H1 (cell line): ENCODE results near the gene NMRAL1. TPM values are rescaled to one million over a fixed set of nuclear protein-coding genes. Genes with fewer than 3 reads are reported as not detected.

Experiments used
- ATF2 ChIP-seq: IDR thresholded peaks from 2 replicates; pipeline ENCODE4 v1.6.1; 2012; ENCODE audit warnings: low read length, inconsistent platforms
- ATF3 ChIP-seq: IDR thresholded peaks from 2 replicates; pipeline ENCODE4 v1.6.1; 2011; ENCODE audit warnings: low read depth, mild to moderate bottlenecking, low read length; ENCODE audit not compliant: insufficient read depth
- BACH1 ChIP-seq: IDR thresholded peaks from 2 replicates; pipeline ENCODE4 v1.6.1; 2012; ENCODE audit warnings: low read length, improper control_type of control experiment
- CEBPB ChIP-seq: IDR thresholded peaks from 2 replicates; pipeline ENCODE4 v1.6.1; 2012; ENCODE audit warnings: low read depth, low read length
- JUN ChIP-seq: IDR thresholded peaks from 2 replicates; pipeline ENCODE4 v1.6.1; 2011; ENCODE audit warnings: low read depth, mild to moderate bottlenecking, improper control_type of control experiment, low read length
- POLR2A ChIP-seq, 2 experiments: IDR thresholded peaks; 1 replicate in 1 of 2; 2 replicates in 1 of 2; pipeline ENCODE4 v1.6.1; 2011; ENCODE audit warnings: low read depth in 2 of 2, low read length in 2 of 2, mild to moderate bottlenecking in 2 of 2; ENCODE audit errors: control extremely low read depth in 1 of 2
- SRF ChIP-seq: IDR thresholded peaks from 2 replicates; pipeline ENCODE4 v1.6.1; 2011; ENCODE audit warnings: mild to moderate bottlenecking, low read depth, low read length, moderate library complexity
- USF2 ChIP-seq: IDR thresholded peaks from 2 replicates; pipeline ENCODE4 v1.6.1; 2011; ENCODE audit warnings: low read length, improper control_type of control experiment
- polyA plus RNA-seq, 7 experiments: library from polyadenylated mRNA; depleted of rRNA in 3 of 7; stranded (reverse) in 5 of 7; unstranded in 2 of 7; fragments of >200 nt in 5 of 7; fragments of 200-250 nt in 2 of 7; gene quantifications; 1 replicate in 5 of 7; 2 replicates in 1 of 7; 4 replicates in 1 of 7; pipeline versions ENCODE4 v1.2.1 to v1.2.3, GENCODE V29; 2011 to 2013; ENCODE audit warnings: missing spikeins in 2 of 7, mixed read lengths in 2 of 7
- total RNA-seq: library from RNA; stranded (reverse); fragmentation: NEBNext Ultra II Directional; extraction: Animal tissue kit (Norgen Biotek cat#: 25700); gene quantifications from 2 replicates; pipeline ENCODE4 v1.2.1, GENCODE V29; 2021

The NMRAL1 gene
- total and polyA plus RNA-seq, 2 of the 8 experiments (the other 6 are each of a cell fraction or from before 2014, with no cell fraction given), result 66.8 to 143 TPM

GRCh38 chr16:4523686-4524085 lies 49.3 kb upstream of the NMRAL1 start (continued):
- no peak for TF ChIP-seq JUN
- TF ChIP-seq BACH1, result no peak
- TF ChIP-seq ATF2, result no peak
- no peak for TF ChIP-seq ATF3
- TF ChIP-seq USF2, result no peak
- no peak for TF ChIP-seq SRF
- no peak for TF ChIP-seq CEBPB
- no peak for TF ChIP-seq POLR2A (IDR thresholded peaks at IDR 0.05; ENCODE audit: control extremely low read depth in 1 of 2, low read depth in 2 of 2, low read length in 2 of 2)
